ENCODE measurements around the gene CYB5RL. TPM values are rescaled to one million over a fixed set of nuclear protein-coding genes. Genes with fewer than 3 reads are reported as not detected.

The CYB5RL gene
- total RNA-seq, 1 donor from 2014 or later = 3.9 TPM

- DNase-seq (ENCODE audit: low read depth) = peak; percentile 50
These were observed 46.0 kb downstream of the CYB5RL start for GRCh38 chr1:54153535-54154439.

GRCh38 chr1:54152696-54153095 lies 47.1 kb downstream of the CYB5RL start, which contains the start of gene CDCP2:
CDCP2 (minus strand) TSS chr1:54153000; CDS start chr1:54152922, 78 bp downstream.
- Mint-ChIP-seq H3K36me3 (ENCODE audit: low read depth, unreplicated experiment) (peaks cover 2% of the 10 kb centered on the region), H3K4me1 (ENCODE audit: low read depth, unreplicated experiment) (peaks cover 7% of the 10 kb centered on the region), H3K27me3 (ENCODE audit: low read depth, unreplicated experiment) (peaks cover 16% of the 10 kb centered on the region), H3K9me3 (ENCODE audit: unreplicated experiment) (peaks cover 3% of the 10 kb centered on the region), H3K4me3 (ENCODE audit: unreplicated experiment) (no peak within 1 kb of the TSS), H3K27ac (ENCODE audit: unreplicated experiment) (no peak within 1 kb of the TSS)
- Histone ChIP-seq H3K9ac (ENCODE audit: low read length) (no peak within 1 kb of the TSS), H3K4me3 (ENCODE audit: insufficient read depth, low read depth, low read length) (no peak within 1 kb of the TSS), H3K4me1 (ENCODE audit: insufficient read depth, low read length) (peaks cover 5% of the 10 kb centered on the region), H3K36me3 (ENCODE audit: insufficient read depth, low read length) (no peaks in the 10 kb centered on the region), H3K27ac (ENCODE audit: low read depth, low read length) (no peak within 1 kb of the TSS), H2AFZ (ENCODE audit: low read depth, low read length) (peak within 1 kb of the TSS; percentile 82), H3K79me2 (ENCODE audit: insufficient read depth, low read length) (no peaks in the 10 kb centered on the region), H3K9me3 (ENCODE audit: insufficient read depth, low read depth, low read length) (no peaks in the 10 kb centered on the region), H4K20me1 (ENCODE audit: insufficient read depth, low read length) (no peaks in the 10 kb centered on the region), H3K4me2 (ENCODE audit: low read length) (peak within 1 kb of the TSS; percentile 53), H3K27me3 (ENCODE audit: insufficient read depth, low read length) (no peaks in the 10 kb centered on the region)
- no peak for FAIRE-seq
- TF ChIP-seq EZH2 (IDR thresholded peaks at IDR 0.05; ENCODE audit: insufficient read depth, low read length) (no peak), CTCF (IDR thresholded peaks at IDR 0.05; ENCODE audit: insufficient read depth, low read depth, low read length) (no peak)
- DNase-seq (ENCODE audit: low read depth) = no peak

More at GRCh38 chr1:54153535-54154439, 46.0 kb downstream of the CYB5RL start:
- no peaks in the 10 kb centered on the region for H3K79me2 ChIP-seq (ENCODE audit: insufficient read depth, low read length)
- TF ChIP-seq EZH2 (IDR thresholded peaks at IDR 0.05; ENCODE audit: insufficient read depth, low read length) (no peak), CTCF (IDR thresholded peaks at IDR 0.05; ENCODE audit: insufficient read depth, low read depth, low read length) (no peak)
- Mint-ChIP-seq H3K36me3 (ENCODE audit: low read depth, unreplicated experiment) (peaks cover 2% of the 10 kb centered on the region), H3K4me1 (ENCODE audit: low read depth, unreplicated experiment) (peaks cover 7% of the 10 kb centered on the region), H3K27me3 (ENCODE audit: low read depth, unreplicated experiment) (peaks cover 16% of the 10 kb centered on the region), H3K27ac (ENCODE audit: unreplicated experiment) (no peak overlapping the region), H3K4me3 (ENCODE audit: unreplicated experiment) (no peak overlapping the region), H3K9me3 (ENCODE audit: unreplicated experiment) (peaks cover 3% of the 10 kb centered on the region)
- no peaks in the 10 kb centered on the region for H3K9me3 ChIP-seq (ENCODE audit: insufficient read depth, low read depth, low read length)
- no peak for FAIRE-seq
- H3K36me3 ChIP-seq (ENCODE audit: insufficient read depth, low read length) = no peaks in the 10 kb centered on the region
- H3K4me1 ChIP-seq (ENCODE audit: insufficient read depth, low read length) = peaks cover 5% of the 10 kb centered on the region
- H4K20me1 ChIP-seq (ENCODE audit: insufficient read depth, low read length) = no peaks in the 10 kb centered on the region
- H3K4me2 ChIP-seq (ENCODE audit: low read length) = peak overlapping the region; percentile 53
- H3K27me3 ChIP-seq (ENCODE audit: insufficient read depth, low read length) = no peaks in the 10 kb centered on the region
- no peak overlapping the region for H3K27ac ChIP-seq (ENCODE audit: low read depth, low read length)
- peak overlapping the region; percentile 82 for H2AFZ ChIP-seq (ENCODE audit: low read depth, low read length)
- H3K4me3 ChIP-seq (ENCODE audit: insufficient read depth, low read depth, low read length) = no peak overlapping the region
- H3K9ac ChIP-seq (ENCODE audit: low read length) = no peak overlapping the region

GRCh38 chr1:54151013-54151412 lies 48.8 kb downstream of the CYB5RL start:
- Histone ChIP-seq H3K79me2 (ENCODE audit: insufficient read depth, low read length) (no peaks in the 10 kb centered on the region), H3K9me3 (ENCODE audit: insufficient read depth, low read depth, low read length) (no peaks in the 10 kb centered on the region), H3K27me3 (ENCODE audit: insufficient read depth, low read length) (no peaks in the 10 kb centered on the region), H3K4me3 (ENCODE audit: insufficient read depth, low read depth, low read length) (no peak overlapping the region), H3K4me2 (ENCODE audit: low read length) (no peak overlapping the region), H3K27ac (ENCODE audit: low read depth, low read length) (no peak overlapping the region), H2AFZ (ENCODE audit: low read depth, low read length) (no peak overlapping the region), H4K20me1 (ENCODE audit: insufficient read depth, low read length) (no peaks in the 10 kb centered on the region), H3K9ac (ENCODE audit: low read length) (no peak overlapping the region), H3K4me1 (ENCODE audit: insufficient read depth, low read length) (peaks cover 5% of the 10 kb centered on the region), H3K36me3 (ENCODE audit: insufficient read depth, low read length) (no peaks in the 10 kb centered on the region)
- Mint-ChIP-seq H3K9me3 (ENCODE audit: unreplicated experiment) (no peaks in the 10 kb centered on the region), H3K4me3 (ENCODE audit: unreplicated experiment) (no peak overlapping the region), H3K27ac (ENCODE audit: unreplicated experiment) (peak overlapping the region; percentile 64), H3K27me3 (ENCODE audit: low read depth, unreplicated experiment) (peaks cover 14% of the 10 kb centered on the region), H3K4me1 (ENCODE audit: low read depth, unreplicated experiment) (peaks cover 7% of the 10 kb centered on the region), H3K36me3 (ENCODE audit: low read depth, unreplicated experiment) (no peaks in the 10 kb centered on the region)
- DNase-seq (ENCODE audit: low read depth) (no peak), FAIRE-seq (no peak)
- TF ChIP-seq EZH2 (IDR thresholded peaks at IDR 0.05; ENCODE audit: insufficient read depth, low read length) (no peak), CTCF (IDR thresholded peaks at IDR 0.05; ENCODE audit: insufficient read depth, low read depth, low read length) (no peak)

Data from astrocyte (in vitro differentiated cells and primary cell).